Measurements from ENCODE around the gene LCE2B.
"Not testable (repeated sequence)": the region's sequence is repeated elsewhere in the genome, so short reads cannot be mapped to it uniquely, and the experiment has no call there.

DNA sequence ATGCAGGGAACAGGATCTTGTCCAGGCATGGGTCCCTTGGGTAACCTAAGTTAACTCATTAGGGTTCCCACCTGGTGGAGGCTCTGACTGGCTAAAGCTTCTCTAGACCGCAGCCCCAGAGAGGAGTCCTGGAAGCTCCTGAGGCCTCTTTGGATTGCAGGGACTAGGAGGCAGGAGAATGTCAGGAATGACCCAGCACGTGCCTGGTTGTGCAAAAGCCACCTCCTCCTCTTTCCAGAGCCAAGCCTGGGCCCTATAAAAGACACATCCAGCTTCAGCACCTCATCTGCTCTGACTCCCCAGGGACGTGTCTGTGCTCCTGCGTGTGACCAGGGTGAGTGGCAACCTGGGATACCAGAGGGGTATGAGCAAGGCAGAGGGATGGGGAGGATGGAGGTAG lies at the start of gene LCE2B:
- TF ChIP-seq, protein P1, sequence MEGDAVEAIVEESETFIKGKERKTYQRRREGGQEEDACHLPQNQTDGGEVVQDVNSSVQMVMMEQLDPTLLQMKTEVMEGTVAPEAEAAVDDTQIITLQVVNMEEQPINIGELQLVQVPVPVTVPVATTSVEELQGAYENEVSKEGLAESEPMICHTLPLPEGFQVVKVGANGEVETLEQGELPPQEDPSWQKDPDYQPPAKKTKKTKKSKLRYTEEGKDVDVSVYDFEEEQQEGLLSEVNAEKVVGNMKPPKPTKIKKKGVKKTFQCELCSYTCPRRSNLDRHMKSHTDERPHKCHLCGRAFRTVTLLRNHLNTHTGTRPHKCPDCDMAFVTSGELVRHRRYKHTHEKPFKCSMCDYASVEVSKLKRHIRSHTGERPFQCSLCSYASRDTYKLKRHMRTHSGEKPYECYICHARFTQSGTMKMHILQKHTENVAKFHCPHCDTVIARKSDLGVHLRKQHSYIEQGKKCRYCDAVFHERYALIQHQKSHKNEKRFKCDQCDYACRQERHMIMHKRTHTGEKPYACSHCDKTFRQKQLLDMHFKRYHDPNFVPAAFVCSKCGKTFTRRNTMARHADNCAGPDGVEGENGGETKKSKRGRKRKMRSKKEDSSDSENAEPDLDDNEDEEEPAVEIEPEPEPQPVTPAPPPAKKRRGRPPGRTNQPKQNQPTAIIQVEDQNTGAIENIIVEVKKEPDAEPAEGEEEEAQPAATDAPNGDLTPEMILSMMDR (IDR thresholded peaks at IDR 0.05) = not testable (repeated sequence)
- TF ChIP-seq POLR2A (IDR thresholded peaks at IDR 0.05) = not testable (repeated sequence)

Data from right lobe of liver (tissue), 4 donors.